Ectodermal cell (in vitro differentiated cells): ENCODE measurements around the gene NAGK. TPM values are rescaled to one million over a fixed set of nuclear protein-coding genes. Genes with fewer than 3 reads are reported as not detected.
A peak's percentile ranks its signal among the peaks of the same experiment; 100 is the strongest.
"Not testable (repeated sequence)": the region's sequence is repeated elsewhere in the genome, so short reads cannot be mapped to it uniquely, and the experiment has no call there.

Source experiments
- H3K27ac ChIP-seq: 2 replicates; pipeline ENCODE4 v1.7.0; 2013; ENCODE audit warnings: mild to moderate bottlenecking, low read depth, low read length; ENCODE audit not compliant: insufficient read depth, poor library complexity, severe bottlenecking
- H3K27me3 ChIP-seq: 2 replicates; pipeline ENCODE4 v1.7.0; 2013; ENCODE audit warnings: mild to moderate bottlenecking, low read length; ENCODE audit not compliant: insufficient read depth, control insufficient read depth, poor library complexity, severe bottlenecking
- H3K36me3 ChIP-seq: one replicate; pipeline ENCODE4 v1.7.0; 2013; ENCODE audit warnings: low read length; ENCODE audit not compliant: control insufficient read depth, insufficient read depth
- H3K4me1 ChIP-seq: one replicate; pipeline ENCODE4 v1.7.0; 2013; ENCODE audit warnings: low read length; ENCODE audit not compliant: control insufficient read depth, insufficient read depth
- H3K4me3 ChIP-seq: 2 replicates; pipeline ENCODE4 v1.7.0; 2013; ENCODE audit warnings: low read depth, low read length, control low read depth; ENCODE audit not compliant: insufficient read depth
- H3K9me3 ChIP-seq: 2 replicates; pipeline ENCODE4 v1.7.0; 2013; ENCODE audit warnings: mild to moderate bottlenecking, low read length, moderate library complexity; ENCODE audit not compliant: control insufficient read depth
- WGBS, 2 experiments: methylation state at CpG; one replicate each; pipeline ENCODE4 v1.1.7; 2013; ENCODE audit warnings: missing lambda C conversion rate in 2 of 2; 5-methylcytosine and 5-hydroxymethylcytosine counted together
- polyA plus RNA-seq, 4 experiments: library from polyadenylated mRNA; stranded (reverse); fragments of 50-300 nt; gene quantifications; one replicate each; pipeline ENCODE4 v1.2.3, GENCODE V29; 2013

Gene NAGK
- 55.8 TPM for polyA plus RNA-seq (2013, experiment 1 of 4)
- 65.6 TPM for polyA plus RNA-seq (2013, experiment 2 of 4)
- 38.5 TPM for polyA plus RNA-seq (2013, experiment 3 of 4)
- 49.0 TPM for polyA plus RNA-seq (2013, experiment 4 of 4)

DNA sequence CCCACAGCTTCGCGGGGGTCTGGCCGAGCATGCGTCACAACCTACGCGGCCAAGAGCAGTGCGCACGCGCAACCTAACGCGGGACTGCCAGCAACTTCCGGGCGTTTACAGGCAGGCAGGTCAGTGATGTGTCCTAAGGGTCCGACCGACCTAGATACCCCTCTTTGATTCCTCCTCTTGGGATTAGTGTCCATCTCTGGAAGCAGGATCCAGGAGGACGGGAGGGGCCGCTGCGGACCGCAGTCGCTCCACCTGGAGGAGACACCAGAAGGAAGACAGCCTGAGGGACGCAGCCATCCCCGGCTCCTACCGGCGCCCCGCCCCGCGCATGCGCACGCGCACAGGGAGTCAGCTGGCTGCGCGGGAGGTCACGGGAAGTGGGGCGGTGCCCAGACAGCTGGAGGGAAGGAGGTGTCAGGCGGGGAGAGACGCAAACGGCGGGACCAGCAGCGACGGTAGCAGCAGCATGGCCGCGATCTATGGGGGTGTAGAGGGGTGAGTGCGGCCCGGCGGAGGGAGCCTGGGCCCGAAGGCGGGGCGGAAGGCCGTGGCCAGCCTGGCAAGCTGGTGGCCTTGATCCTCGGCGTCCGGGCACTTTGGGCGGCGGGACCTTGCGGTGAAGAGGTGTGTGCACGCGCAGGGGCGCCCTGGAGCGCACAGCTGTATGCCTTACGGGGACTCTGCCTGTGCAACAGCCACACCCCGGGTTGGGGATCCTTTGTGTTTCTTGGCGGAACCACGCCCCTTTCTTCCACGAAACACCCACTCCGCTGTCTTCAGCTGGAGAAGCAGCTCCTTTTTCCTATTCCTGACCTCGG, at the start of gene NAGK:
Gene NAGK, plus strand, starts transcription at position 431 of the 818 bp plus-strand sequence. Its CDS starts 36 bp downstream, at position 467.
- H3K9me3 ChIP-seq: no peaks in the 10 kb centered on the region
- H3K4me1 ChIP-seq: peaks cover 8% of the 10 kb centered on the region
- 0% methylated on average over 66 of the region's 66 CpGs for WGBS, 2 experiments
- peak within 1 kb of the TSS; percentile 96 for H3K4me3 ChIP-seq
- H3K27me3 ChIP-seq: peaks cover 10% of the 10 kb centered on the region
- H3K36me3 ChIP-seq: no peaks in the 10 kb centered on the region
- peak within 1 kb of the TSS; percentile 66 for H3K27ac ChIP-seq

DNA sequence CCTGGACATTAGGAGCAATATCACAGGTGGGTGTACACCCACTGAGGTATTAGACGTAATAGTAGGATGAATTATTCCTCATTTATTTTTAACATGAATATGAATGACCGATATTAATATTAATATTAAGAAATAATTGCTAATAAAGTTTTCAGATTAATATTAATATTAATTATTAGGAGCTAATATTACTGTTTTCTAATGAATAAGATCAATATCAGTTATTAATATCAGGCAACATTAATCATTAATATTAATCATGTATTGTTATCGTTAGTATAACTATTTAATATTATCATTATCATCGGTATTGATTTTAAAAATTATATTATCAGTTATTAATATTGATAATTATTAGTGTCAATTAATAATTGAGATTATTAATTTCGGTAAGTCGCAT, 48.5 kb upstream of the NAGK start:
- H3K27ac ChIP-seq, H3K4me1 ChIP-seq, H3K9me3 ChIP-seq, H3K27me3 ChIP-seq, H3K36me3 ChIP-seq, H3K4me3 ChIP-seq: not testable (repeated sequence)
- WGBS, 2 experiments: 98% methylated on average over 2 of the region's 6 CpGs

DNA sequence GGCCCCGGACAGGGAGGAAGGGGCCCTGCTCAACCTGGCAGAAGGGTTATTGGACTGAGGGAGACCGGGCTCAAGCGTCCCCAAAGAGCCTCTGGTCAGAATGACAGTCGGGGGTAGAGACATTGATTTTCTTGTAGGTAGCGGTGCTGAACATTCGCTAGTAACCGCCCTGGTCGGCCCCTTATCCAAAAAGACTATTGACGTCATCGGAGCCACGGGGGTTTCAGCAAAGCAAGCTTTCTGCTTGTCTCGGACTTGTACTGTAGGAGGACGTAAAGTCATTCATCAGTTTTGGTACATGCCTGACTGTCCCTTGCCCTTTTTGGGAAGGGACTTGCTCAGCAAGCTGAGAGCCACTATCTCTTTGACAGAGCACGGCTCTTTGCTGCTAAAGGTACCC, 47.1 kb upstream of the NAGK start:
- 86 to 92% methylated on average over 13 to 14 of the region's 14 CpGs for WGBS, 2 experiments
- H3K9me3 ChIP-seq, H3K4me3 ChIP-seq, H3K27ac ChIP-seq, H3K27me3 ChIP-seq, H3K4me1 ChIP-seq, H3K36me3 ChIP-seq: not testable (repeated sequence)

DNA sequence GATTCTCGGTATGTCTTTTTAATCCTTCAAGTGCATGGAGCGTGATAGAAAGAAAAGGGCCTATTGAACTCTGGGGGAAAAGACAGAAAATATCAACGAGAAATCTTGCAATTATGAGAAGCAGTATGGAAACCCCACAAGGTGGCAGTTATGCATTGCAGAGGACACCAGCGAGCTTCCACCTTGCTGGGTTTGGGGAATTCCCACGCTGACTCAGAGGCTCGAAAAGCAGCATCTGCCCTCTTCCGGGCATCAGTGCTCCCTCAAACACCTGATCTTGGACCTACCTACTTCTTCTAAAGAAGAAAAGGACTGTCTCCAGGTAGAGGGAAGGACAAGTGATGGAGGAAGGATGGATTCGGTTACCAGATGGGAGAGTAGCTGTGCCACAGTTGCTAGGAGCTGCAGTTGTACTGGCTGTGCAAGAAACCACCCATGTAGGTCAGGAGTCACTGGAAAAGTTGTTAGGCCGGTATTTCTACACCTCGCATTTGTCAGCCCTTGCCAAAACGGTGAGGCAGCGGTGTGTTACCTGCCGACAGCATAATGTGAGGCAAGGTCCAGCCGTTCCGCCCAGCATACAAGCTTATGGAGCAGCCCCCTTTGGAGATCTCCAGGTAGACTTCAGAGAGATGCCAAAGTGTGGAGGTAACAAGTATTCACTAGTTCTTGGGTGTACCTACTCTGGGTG, 44.8 kb upstream of the NAGK start:
- not testable (repeated sequence) for H3K9me3 ChIP-seq
- 83 to 84% methylated on average over 15 of the region's 15 CpGs for WGBS, 2 experiments

DNA sequence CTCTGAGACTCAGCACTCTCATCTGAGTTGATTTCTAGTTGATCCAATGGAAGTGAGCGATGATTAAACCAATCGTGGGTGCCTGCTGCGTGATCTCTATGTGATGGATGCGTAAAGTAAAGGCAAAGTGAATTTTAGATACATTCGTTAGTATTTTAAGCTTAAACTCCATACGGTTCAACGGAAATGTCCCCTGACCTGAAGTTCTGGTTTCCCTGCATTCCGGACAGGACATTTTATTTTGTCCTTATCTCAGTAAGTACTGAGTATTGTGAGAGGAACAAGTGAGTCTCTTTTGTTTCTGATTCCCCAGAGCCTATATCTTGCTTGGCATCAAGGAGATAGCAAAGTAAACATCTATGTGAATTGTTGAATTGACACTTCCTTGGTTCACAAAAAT, 32.2 kb upstream of the NAGK start:
- not testable (repeated sequence) for H3K4me1 ChIP-seq, H3K9me3 ChIP-seq, H3K4me3 ChIP-seq, H3K27me3 ChIP-seq, H3K27ac ChIP-seq, H3K36me3 ChIP-seq
- WGBS, 2 experiments: 88 to 90% methylated on average over 7 to 8 of the region's 8 CpGs

More for the DNA sequence above, 44.8 kb upstream of the NAGK start:
- H3K27me3 ChIP-seq, H3K36me3 ChIP-seq, H3K4me3 ChIP-seq, H3K4me1 ChIP-seq, H3K27ac ChIP-seq: not testable (repeated sequence)

DNA sequence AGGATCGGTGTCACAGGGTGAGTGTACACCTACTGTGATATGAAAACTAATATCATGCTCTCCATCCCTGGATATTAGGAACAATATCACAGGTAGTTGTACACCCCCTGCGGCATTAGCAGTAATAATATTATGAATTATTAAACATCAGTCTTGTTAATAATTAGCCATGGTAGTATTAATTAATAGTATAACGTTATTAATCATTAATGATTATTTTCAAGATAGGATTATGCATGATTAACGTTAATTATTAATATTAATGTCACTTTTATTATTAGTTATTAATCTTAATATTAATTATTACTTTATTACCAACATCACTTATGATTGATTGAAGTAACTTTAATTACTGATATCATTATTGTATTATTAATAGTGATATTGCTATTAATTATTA, 26.2 kb upstream of the NAGK start:
- H3K4me3 ChIP-seq: no peak overlapping the region
- H3K36me3 ChIP-seq: no peaks in the 10 kb centered on the region
- H3K9me3 ChIP-seq: no peaks in the 10 kb centered on the region
- WGBS, 2 experiments: 89% methylated on average over 1 of the region's 4 CpGs; no CpG with 5 or more reads in 1 of the 2 experiments
- peaks cover 13% of the 10 kb centered on the region for H3K27me3 ChIP-seq
- no peaks in the 10 kb centered on the region for H3K4me1 ChIP-seq
- no peak overlapping the region for H3K27ac ChIP-seq

DNA sequence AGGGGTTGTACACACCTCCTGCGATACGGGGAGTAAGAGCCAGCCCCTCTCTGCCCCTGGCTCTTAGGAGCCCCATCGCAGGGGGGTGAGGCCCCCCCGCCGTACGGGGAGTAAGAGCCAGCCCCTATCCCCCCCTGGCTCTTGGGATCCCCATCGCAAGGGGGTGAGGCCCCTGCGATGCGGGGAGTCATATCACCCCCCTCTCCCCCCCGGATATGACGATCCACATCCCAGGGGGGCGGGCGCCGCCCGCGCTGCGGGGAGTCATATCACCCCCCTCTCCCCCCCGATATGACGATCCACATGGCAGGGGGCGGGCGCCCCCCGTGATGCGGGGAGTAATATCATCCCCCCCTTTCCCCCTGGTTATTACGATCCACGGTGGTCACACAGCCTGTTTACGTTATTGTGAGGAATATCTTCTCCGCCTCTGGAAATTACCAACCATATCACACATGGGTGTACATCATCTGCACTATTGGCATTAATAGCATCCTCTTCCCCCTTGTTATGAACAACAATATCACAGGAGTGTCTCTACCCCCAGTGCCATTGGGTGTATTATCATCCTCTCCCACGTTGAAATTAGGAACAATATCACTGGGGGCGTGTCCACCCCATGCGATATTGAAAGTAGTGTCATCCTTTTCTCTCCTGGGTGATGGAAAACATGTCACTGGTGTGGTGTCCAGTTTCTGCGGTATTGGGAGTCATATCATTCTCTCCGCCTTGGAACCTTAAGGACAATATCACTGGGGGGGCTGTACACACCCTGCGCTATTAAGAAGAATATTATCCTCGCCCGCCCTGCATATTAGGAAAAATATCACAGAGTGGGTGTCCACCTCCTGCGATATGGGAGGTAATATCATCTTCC, 24.7 kb upstream of the NAGK start:
- H3K27ac ChIP-seq: no peak overlapping the region
- peaks cover 13% of the 10 kb centered on the region for H3K27me3 ChIP-seq
- H3K36me3 ChIP-seq: no peaks in the 10 kb centered on the region
- H3K4me1 ChIP-seq: no peaks in the 10 kb centered on the region
- no peaks in the 10 kb centered on the region for H3K9me3 ChIP-seq
- 82 to 84% methylated on average over 32 to 34 of the region's 36 CpGs for whole genome bisulfite sequencing, 2 experiments
- no peak overlapping the region for H3K4me3 ChIP-seq

DNA sequence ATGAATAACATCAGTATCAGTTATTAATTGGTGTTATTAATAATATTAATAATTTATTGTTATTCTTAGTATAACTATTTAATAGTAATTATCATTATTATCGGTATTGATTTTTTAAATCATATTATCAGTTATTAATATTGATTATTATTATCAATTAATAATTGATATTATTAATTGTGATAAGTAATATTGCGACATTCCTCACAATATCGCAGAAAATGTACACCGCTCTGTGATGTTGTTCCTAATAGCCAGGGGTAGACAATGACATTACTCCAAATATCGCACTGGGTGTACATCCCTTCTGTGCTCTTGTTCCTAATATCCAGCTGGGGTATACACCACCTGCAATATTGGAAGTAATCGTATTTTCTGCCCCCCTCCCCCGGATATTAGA, 23.3 kb upstream of the NAGK start:
- WGBS, 2 experiments: 94% methylated on average over 6 of the region's 7 CpGs

DNA sequence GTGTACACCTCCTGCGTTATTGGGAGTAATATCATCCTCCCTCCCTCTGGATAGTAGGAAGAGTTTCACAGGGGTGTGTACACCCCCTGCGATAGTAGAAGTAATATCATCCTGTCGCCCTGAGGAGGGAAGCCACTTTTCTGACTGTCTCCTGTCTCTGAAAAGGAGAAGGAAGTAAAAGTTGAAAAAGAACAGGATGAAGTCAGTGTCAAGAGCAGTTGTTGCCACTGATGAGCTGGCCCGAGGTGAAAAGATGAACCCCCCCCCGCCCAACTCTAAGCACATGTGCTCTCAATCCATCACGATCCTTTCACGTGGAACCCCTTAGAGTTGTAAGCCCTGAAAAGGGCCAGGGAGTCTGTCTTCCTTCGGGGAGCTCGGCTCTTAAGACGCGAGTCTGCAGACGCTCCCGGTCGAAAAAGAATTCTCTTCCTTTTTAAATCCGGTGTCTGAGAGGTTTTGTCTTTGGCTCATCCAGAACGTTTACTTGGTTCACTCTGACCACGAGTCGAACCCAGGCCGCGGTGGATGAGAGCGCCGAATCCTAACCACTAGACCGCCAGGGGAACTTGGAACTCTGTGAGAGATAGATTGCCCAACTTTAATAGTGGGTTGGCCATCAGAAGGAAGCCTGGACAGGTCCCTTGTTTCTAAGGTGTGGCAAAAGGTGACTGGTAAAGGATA, 22.4 kb upstream of the NAGK start:
- H3K4me3 ChIP-seq: no peak overlapping the region
- H3K27me3 ChIP-seq: peaks cover 7% of the 10 kb centered on the region
- no peaks in the 10 kb centered on the region for H3K4me1 ChIP-seq
- no peaks in the 10 kb centered on the region for H3K9me3 ChIP-seq
- H3K36me3 ChIP-seq: no peaks in the 10 kb centered on the region
- no peak overlapping the region for H3K27ac ChIP-seq
- 86 to 92% methylated on average over 23 of the region's 23 CpGs for WGBS, 2 experiments

More for the DNA sequence above, 23.3 kb upstream of the NAGK start:
- peaks cover 13% of the 10 kb centered on the region for H3K27me3 ChIP-seq
- no peaks in the 10 kb centered on the region for H3K4me1 ChIP-seq
- H3K27ac ChIP-seq: no peak overlapping the region
- no peak overlapping the region for H3K4me3 ChIP-seq
- no peaks in the 10 kb centered on the region for H3K36me3 ChIP-seq
- H3K9me3 ChIP-seq: no peaks in the 10 kb centered on the region
